GM08714 (cell line): ENCODE data around the gene TMEM9B.
A peak's percentile ranks its signal among the peaks of the same experiment; 100 is the strongest.

Source experiments
- H3K4me3 ChIP-seq: fragments of 200-500 bp; sonication (Bioruptor generic); 2 replicates; pipeline ENCODE4 v1.5.1; 2014; ENCODE audit warnings: mild to moderate bottlenecking, low read length, inconsistent platforms
- ZNF274 ChIP-seq: IDR thresholded peaks from 2 replicates; pipeline ENCODE4 v1.6.1; 2012; ENCODE audit warnings: mild to moderate bottlenecking, low read depth, low read length

TMEM9B gene

DNA sequence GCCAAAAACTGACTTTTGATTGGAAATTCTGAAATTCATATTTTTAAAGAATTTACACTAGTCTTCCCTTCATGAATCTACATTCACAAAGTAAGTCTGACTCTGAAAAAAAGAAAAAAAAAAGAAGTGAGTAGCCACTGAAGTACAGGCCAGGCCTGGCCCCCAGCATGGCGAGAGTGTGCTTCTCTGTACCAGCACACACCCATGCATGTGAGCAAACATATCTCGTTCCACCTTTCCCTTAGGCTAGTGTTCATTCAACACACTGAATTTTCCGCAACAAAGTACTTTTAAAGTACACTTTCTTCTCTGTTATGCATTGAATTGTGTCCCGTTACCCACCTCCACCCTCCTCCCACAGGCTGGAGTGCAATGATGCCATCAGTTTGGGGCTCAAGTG, 36.0 kb downstream of the TMEM9B start:
- TF ChIP-seq ZNF274, result no peak
- H3K4me3 ChIP-seq, result no peak overlapping the region

DNA sequence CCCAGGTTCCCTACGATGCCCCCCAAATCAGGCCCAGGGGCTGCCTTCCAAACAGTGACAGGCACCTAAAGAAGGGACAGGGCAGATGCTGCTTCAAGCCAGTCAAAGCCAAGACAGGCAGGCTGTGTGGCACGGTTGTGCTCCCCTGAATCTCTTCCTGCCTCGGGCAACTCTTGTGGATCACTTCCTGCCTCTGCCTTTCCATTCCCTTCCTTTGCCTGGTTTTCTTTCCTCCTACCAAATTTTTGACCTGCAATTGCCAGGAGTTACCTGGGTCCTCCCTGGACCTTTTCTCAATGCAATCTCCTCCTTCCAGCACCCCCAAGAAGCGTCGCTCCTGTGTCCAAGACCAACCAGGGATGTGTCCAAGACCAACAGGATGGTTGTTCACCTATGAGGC, 37.0 kb downstream of the TMEM9B start:
- TF ChIP-seq ZNF274, result no peak
- H3K4me3 ChIP-seq, result no peak overlapping the region

DNA sequence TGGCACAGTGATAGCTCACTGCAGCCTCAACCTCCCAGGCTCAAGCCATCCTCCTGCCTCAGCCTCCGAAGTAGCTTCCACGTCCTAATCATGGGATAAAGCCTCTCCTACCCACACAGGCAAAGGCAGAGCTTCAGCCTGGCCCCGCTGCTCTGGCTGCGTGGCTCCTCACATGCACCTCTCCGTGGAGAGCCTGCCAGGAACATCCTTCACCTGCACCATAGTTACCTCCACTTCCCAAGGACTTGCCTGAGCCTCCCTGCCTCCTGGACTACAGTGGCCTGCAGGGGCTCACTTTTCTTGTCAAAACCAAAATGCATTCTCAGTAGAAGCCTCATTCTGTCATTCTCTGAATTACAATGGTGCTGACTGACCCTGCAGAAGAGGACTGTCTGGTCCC, 38.0 kb downstream of the TMEM9B start:
- TF ChIP-seq ZNF274, result no peak
- H3K4me3 ChIP-seq, result no peak overlapping the region

DNA sequence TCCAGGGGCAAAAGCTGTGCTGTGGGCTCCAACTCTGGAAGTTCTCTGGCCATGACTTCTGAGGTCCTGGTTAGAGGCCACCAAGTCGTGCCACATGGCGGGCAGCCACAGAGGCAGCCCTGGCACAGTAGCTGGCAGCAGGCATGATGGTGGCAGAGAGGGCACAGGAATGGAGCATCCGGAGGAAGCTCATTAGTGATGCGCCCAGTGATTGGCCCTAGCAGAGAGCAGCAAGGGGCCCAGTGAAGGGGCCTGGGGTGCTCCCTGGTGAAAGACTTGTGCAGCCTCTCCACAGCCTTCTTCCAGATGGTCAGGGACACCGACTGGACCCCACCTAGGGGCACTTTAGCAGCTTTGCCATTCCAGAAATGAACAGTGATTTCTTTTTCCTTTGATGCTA, 38.5 kb downstream of the TMEM9B start:
- TF ChIP-seq ZNF274, result no peak
- no peak overlapping the region for H3K4me3 ChIP-seq

DNA sequence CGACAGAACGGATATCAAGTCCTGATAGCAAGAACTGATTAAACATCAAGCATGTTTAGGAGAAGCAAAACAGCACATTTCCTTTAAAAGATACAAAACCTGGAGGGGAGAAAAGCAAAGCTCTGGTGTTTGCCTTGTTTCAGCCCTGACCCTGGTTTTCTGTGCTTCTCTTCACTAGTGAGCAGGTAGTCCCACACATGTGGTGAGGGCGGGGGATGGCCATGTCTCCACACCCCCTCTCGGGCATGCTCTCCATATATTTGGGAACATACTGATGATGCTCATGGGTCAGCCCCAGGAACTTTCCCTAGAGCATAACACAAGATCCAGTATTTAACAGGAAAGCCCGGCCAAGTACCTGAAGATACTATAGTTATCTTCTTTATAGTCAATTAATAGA, 41.6 kb downstream of the TMEM9B start:
- TF ChIP-seq ZNF274, result no peak
- no peak overlapping the region for H3K4me3 ChIP-seq

DNA sequence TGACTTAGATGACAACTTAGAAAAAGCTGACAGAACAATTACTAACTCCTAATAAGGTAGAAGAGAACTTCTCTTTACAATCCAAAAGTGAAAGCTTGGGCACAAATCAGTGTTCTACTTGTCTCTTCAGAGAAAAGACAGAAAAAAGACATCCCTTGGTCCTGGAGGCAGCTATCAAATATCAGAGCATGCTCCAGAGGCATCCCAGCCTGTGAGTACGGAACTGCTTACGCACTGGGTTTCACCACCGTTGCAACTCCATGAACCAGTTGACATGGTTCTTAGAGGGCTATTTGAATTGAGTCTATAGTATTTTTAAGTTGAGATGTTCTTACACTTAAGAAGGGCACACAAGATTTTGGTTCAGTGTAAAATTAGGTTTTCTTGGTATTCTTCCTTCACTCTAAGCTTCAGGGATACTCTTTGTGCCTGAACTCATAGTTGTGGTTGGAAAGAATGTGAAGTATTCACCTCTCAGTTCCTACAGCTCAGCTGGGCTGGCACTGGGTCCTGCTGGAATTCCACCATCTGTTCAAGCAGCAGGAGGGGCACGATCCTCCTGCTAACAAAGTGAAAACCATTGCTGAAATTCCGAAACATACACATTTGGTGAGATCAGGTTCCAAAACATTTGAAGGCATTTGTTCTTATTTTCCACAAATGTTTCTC, 47.0 kb downstream of the TMEM9B start:
- no peak overlapping the region for H3K4me3 ChIP-seq
- no peak for TF ChIP-seq ZNF274

DNA sequence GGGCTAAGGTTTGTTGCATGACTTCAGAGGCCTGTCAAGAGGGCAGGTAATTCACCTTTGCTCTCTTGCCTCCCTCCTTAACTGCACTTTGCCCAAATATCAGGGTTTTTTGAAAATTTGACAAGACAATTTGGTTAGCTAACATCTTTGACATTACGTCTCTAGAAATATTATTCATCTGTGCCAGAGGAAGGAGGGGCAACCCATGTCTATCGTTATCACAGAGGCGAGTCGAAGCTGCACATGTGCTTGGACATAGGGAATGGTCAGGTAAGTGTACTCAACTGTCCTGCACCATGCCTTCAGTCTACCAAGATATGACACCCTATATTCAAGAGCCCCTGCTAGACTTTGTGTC, 49.6 kb downstream of the TMEM9B start:
- no peak for TF ChIP-seq ZNF274
- no peak overlapping the region for H3K4me3 ChIP-seq

DNA sequence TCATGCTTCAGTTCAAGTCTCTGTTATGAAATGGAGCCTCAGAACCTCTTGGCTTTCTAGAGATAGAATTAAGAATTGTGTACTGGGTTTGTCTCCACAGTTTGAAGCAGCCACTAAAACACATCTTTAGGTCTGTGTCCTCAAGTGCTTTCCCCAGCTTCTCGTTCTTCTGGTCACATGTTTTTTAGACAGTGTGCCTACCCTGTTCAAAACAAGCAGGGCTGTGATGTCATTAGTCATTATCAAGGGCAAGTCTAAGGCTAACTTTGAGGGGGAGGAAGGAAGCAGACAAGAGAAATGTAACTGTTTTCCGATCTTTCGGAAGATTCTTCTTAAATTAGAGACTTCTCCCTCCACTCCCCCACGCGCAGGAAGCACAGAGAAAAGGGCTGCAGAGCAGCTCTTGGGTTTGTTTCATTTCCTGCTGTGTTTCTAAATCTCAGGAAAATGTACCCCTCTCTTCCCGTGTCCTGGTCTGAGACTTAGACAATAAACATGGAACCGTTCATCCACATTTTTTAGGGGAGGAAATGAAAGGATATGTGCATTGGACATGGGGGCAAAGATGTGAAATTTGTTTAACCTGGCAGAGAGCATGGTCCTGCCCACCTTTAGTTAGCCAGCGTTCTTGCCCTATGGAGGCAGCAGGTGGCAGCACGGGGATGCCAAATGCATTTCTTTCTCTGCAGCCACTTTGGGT, 50.1 kb downstream of the TMEM9B start:
- H3K4me3 ChIP-seq, result peak overlapping the region; percentile 47; the same call in 1 of the 2 replicates
- no peak for TF ChIP-seq ZNF274

DNA sequence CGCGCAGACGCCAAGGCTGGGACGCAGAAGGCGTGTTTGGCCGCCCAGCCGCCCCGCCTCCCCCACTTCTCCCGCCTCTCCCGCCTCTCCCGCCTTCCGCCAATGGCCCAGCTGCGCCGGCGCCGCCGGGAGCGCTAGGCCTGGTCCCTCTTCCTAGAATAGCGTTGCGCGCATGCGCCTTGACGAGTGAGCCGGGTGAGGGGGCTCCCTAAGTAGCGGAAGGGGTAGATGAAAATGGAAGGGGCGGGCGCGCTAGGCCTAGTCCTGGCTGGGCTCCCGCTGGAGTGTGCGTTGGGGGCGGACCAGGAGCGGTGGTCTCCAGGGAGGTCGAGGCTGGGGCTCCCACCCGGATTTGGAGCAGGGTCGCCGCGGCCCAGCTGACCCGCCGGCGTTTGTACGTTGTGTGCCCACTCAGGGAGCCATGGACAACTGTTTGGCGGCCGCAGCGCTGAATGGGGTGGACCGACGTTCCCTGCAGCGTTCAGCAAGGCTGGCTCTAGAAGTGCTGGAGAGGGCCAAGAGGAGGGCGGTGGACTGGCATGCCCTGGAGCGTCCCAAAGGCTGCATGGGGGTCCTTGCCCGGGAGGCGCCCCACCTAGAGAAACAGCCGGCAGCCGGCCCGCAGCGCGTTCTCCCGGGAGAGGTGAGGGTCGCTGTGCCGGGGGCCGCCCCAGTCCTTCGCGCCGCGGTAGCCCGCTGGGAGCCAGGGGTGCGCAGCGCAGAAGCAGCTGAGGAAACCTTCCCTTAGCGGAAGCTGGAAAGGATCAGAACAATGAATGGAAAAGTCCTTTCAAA, 53.0 kb downstream of the TMEM9B start, which contains the start of gene AKIP1:
Gene AKIP1 (plus strand): TSS at position 161 of the 795 bp plus-strand sequence. CDS start 261 bp downstream, at position 422.
- H3K4me3 ChIP-seq, result peak within 1 kb of the TSS; percentile 79
- TF ChIP-seq ZNF274, result no peak

DNA sequence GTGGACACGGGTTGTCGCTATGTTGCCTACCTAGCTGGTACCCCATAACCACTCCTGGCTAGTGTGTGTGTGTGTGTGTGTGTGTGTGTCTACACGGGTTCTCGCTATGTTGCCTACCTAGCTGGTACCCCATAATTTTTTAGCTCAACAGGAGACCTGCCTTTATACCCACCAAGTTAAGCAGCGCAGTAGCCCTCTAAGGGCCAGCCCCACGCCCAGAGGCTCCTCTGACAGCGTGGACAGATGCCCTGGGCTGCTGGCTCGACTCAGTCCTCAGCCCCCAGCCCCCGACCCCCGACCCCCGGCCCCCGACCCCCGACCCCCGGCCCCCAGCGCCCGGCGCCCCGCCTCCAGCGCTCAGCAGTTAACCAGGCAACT, 53.6 kb downstream of the TMEM9B start:
- TF ChIP-seq ZNF274, result no peak
- H3K4me3 ChIP-seq, result peak overlapping the region; percentile 51; the same call in 1 of the 2 replicates

DNA sequence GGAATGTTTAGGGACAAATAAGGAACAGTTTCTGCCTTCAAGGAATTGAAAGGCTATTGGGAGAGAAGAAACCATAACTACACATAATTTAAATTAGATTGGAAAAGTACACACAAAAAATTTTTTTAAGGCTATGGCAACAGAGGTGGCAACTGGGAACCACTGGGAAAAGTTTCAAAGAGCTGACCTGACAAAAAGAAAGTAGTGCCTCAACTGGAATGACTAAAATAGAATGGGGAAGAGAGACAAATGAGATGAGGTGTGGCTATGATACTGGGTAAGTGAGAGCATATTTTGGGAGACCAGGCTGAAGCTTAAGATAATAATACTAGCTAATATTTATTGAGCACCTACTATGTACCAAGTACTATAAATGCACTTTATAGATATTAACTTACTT, 56.1 kb downstream of the TMEM9B start:
- TF ChIP-seq ZNF274, result no peak
- H3K4me3 ChIP-seq, result no peak overlapping the region

DNA sequence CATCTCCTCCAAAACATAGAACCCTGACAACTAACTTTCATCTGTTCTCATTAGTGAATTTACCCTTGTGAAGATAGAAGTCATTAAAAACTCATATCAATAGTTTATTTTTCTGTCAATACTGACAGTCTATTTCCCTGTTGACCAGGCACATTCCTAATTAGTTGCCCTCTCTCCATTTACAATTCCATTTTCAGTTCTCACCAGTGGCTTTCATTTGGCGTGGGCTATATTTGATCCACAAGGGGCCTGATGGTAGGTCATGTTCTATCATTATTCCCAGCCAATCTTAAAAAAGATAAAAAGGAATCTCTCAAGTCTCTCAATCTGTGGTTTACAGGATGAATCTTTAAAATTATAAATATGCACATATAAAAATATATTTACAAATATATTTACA, 57.1 kb downstream of the TMEM9B start:
- TF ChIP-seq ZNF274, result no peak
- H3K4me3 ChIP-seq, result no peak overlapping the region

DNA sequence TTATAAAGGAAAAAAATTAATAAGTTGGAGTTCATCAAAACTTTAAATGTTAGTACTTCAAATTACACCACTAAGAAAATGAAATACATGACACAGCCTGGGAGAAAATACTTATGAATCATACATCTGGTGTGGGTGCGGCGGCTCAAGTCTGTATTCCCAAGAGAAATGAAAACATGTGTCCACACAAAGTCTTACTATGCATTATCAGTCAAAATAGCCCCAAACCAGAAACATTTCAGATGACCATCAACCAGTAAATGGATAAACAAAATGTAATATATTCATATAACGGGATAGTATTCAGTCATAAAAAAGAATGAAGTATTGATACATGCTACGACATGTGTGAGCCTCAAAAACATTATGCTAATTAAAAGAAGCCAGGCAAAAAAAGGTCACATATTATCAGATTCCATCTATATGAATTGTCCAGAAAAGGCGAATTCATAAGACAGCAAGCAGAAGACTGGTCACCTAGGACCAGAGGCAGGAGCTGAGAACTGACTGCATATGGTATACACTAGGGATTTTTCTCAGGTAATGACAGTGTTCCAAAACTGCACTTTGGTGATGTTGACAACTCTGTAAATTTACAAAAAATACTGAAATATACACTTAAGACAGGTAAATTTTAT, 58.6 kb downstream of the TMEM9B start:
- no peak overlapping the region for H3K4me3 ChIP-seq
- no peak for TF ChIP-seq ZNF274

DNA sequence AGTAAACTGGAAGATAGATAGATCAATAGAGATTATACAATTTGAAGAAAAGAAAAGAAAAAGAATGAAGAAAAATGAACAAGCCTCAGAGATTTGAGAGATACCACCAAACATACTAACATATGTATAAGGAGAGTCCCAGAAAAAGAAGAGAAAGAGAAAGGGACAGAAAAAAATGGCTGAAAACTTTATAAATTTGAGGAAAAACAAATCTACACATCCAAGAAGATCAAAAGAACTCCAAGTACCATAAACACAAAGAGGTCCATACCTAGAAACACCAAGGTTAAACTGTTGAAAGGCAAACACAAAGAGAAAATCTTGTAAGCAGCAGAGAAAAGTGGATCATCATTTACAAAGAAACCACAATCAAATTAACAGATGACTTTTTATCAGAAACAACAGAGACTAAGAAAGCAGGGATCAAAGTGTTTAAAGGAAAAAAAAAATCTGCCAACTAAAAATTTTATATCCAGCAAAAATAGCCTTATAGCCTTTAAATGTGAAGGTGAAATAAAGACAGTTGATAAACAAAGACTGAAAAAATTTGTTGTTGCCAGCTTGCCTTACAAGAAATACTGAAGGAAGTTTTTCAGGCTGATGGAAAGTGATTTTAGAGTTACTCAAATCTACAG, 65.0 kb downstream of the TMEM9B start:
- no peak for TF ChIP-seq ZNF274

More for the DNA sequence above, 65.0 kb downstream of the TMEM9B start:
- no peak overlapping the region for H3K4me3 ChIP-seq
